Nephron (organoid): Measurements from ENCODE around the gene MYBPHL.

Source experiments
- H3K27ac Mint-ChIP-seq, 3 experiments: 2 replicates each; pipeline ENCODE4 v1.8.0; 2020; ENCODE audit warnings: mixed read lengths in 3 of 3, mild to moderate bottlenecking in 2 of 3, moderate library complexity in 1 of 3
- H3K27me3 Mint-ChIP-seq: 2 replicates; pipeline ENCODE4 v1.8.0; 2021; ENCODE audit warnings: low read depth, mild to moderate bottlenecking, moderate library complexity, mixed read lengths
- H3K36me3 Mint-ChIP-seq: 2 replicates; pipeline ENCODE4 v1.8.0; 2020; ENCODE audit warnings: low read depth, mixed read lengths
- H3K4me1 Mint-ChIP-seq: 2 replicates; pipeline ENCODE4 v1.8.0; 2020; ENCODE audit warnings: mixed read lengths
- H3K4me3 Mint-ChIP-seq, 3 experiments: 2 replicates each; pipeline ENCODE4 v1.8.0; 2020; ENCODE audit warnings: mild to moderate bottlenecking in 3 of 3, mixed read lengths in 3 of 3, moderate library complexity in 2 of 3
- H3K9me3 Mint-ChIP-seq: 2 replicates; pipeline ENCODE4 v1.8.0; 2020; ENCODE audit warnings: mixed read lengths
- CTCF ChIP-seq, 3 experiments: fragments of 200-600 bp; sonication (generic); IDR thresholded peaks; one replicate each; pipeline ENCODE4 v1.5.0; 2021; ENCODE audit warnings: antibody characterized with exemption in 3 of 3; ENCODE audit not compliant: unreplicated experiment in 3 of 3

The MYBPHL gene

GRCh38 chr1:109347511-109347910 lies 40.7 kb upstream of the MYBPHL start:
- H3K4me1 Mint-ChIP-seq: peaks cover 19% of the 10 kb centered on the region
- TF ChIP-seq CTCF (IDR thresholded peaks at IDR 0.05; ENCODE audit: unreplicated experiment in 3 of 3): no peak
- no peak overlapping the region for H3K4me3 Mint-ChIP-seq
- H3K36me3 Mint-ChIP-seq: peaks cover 25% of the 10 kb centered on the region
- H3K9me3 Mint-ChIP-seq: no peaks in the 10 kb centered on the region
- no peaks in the 10 kb centered on the region for H3K27me3 Mint-ChIP-seq
- H3K27ac Mint-ChIP-seq: no peak overlapping the region

GRCh38 chr1:109341944-109342930 lies 35.4 kb upstream of the MYBPHL start:
- no peak overlapping the region for H3K27ac Mint-ChIP-seq
- H3K9me3 Mint-ChIP-seq: no peaks in the 10 kb centered on the region

GRCh38 chr1:109338608-109339007 lies 31.8 kb upstream of the MYBPHL start:
- peaks cover 53% of the 10 kb centered on the region for H3K36me3 Mint-ChIP-seq
- H3K27ac Mint-ChIP-seq: no peak overlapping the region
- H3K27me3 Mint-ChIP-seq: no peaks in the 10 kb centered on the region
- H3K4me1 Mint-ChIP-seq: peaks cover 3% of the 10 kb centered on the region
- no peak overlapping the region for H3K4me3 Mint-ChIP-seq
- TF ChIP-seq CTCF (IDR thresholded peaks at IDR 0.05; ENCODE audit: unreplicated experiment in 3 of 3): no peak
- peaks cover 3% of the 10 kb centered on the region for H3K9me3 Mint-ChIP-seq

More at GRCh38 chr1:109341944-109342930, 35.4 kb upstream of the MYBPHL start:
- no peak for TF ChIP-seq CTCF (IDR thresholded peaks at IDR 0.05; ENCODE audit: unreplicated experiment in 3 of 3)
- Mint-ChIP-seq H3K36me3 (peaks cover 47% of the 10 kb centered on the region), H3K4me3 (no peak overlapping the region), H3K27me3 (no peaks in the 10 kb centered on the region), H3K4me1 (peaks cover 3% of the 10 kb centered on the region)

GRCh38 chr1:109338091-109338490 lies 31.3 kb upstream of the MYBPHL start:
- Mint-ChIP-seq H3K36me3 (peaks cover 55% of the 10 kb centered on the region), H3K4me1 (peaks cover 3% of the 10 kb centered on the region)

GRCh38 chr1:109335091-109335490 lies 28.3 kb upstream of the MYBPHL start:
- Mint-ChIP-seq H3K27ac (no peak overlapping the region), H3K4me1 (no peaks in the 10 kb centered on the region), H3K36me3 (peaks cover 76% of the 10 kb centered on the region), H3K9me3 (peaks cover 30% of the 10 kb centered on the region), H3K4me3 (no peak overlapping the region), H3K27me3 (no peaks in the 10 kb centered on the region)
- TF ChIP-seq CTCF (IDR thresholded peaks at IDR 0.05; ENCODE audit: unreplicated experiment in 3 of 3): no peak

More at GRCh38 chr1:109338091-109338490, 31.3 kb upstream of the MYBPHL start:
- Mint-ChIP-seq H3K9me3 (peaks cover 8% of the 10 kb centered on the region), H3K27ac (no peak overlapping the region), H3K4me3 (no peak overlapping the region), H3K27me3 (no peaks in the 10 kb centered on the region)
- no peak for TF ChIP-seq CTCF (IDR thresholded peaks at IDR 0.05; ENCODE audit: unreplicated experiment in 3 of 3)
